ENCODE data around the gene OVCH2. TPM values are rescaled to one million over a fixed set of nuclear protein-coding genes. Genes with fewer than 3 reads are reported as not detected.

Gene OVCH2
- polyA plus RNA-seq, 4 donors: 4.6 to 7.7 (median 6.1) TPM; not detected in 1

DNA sequence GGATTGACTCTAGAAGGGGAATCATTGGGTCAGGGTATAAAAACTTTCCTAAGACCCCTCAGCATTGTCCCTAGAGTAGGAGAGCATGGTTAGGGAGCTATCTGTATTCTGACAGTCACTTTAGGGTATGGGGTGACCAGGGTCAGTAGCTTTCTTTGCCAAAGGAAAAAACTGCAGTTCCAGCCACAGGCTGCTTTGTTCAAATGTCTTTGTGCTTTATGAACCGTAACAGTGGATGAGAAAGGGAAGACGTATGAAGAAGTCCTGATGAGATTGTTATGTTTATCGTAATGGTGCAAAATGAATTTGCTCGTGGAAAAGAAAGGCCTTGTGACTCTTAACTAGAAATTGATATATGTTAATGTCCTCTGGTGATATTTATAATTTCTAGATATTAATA is 63.0 kb downstream of the OVCH2 start:
- no peak for DNase-seq (ENCODE audit: low read depth in 4 of 4, low spot score in 3 of 4)

GRCh38 chr11:7642747-7643146 is 63.5 kb downstream of the OVCH2 start:
- no peak for DNase-seq (ENCODE audit: low read depth in 4 of 4, low spot score in 3 of 4)

DNA sequence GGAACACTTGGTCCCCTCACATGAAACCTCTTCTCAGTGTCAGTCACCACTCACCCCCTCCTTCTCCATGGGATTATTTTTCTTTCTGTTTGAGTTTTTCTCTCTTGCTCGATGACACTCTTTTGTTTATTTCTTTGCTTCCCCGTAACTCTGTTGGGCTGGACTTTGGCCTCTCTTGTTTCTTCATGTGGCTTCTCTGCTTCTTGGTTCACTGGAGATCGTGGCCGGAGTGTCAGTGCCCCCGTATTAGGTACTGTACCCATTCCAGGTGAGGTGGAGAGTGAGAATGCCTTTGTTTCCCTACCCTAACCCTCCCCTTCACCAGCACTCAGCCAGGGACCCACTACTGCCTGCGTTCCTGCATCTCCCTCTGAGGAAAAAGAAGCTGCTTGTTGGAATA is 65.5 kb downstream of the OVCH2 start:
- DNase-seq (ENCODE audit: low read depth in 4 of 4, low spot score in 3 of 4): no peak

GRCh38 chr11:7639643-7640025 is 66.6 kb downstream of the OVCH2 start:
- DNase-seq (ENCODE audit: low read depth in 4 of 4, low spot score in 3 of 4): no peak

Other genes starting within 250 kb of the OVCH2 start
- gene OLFML1, start 221.0 kb downstream of the OVCH2 start, polyA plus RNA-seq (ENCODE audit: insufficient read length in 4 of 4): 100 to 1,000 TPM in 1 of 4 donors, 10 to 100 TPM in 3; 31.5 to 220 (median 47.8) TPM
- gene PPFIBP2, start 192.5 kb downstream of the OVCH2 start, polyA plus RNA-seq (ENCODE audit: insufficient read length in 4 of 4): 10 to 100 TPM; 10.1 to 78.7 (median 59.0) TPM
- gene CYB5R2, start 33.0 kb downstream of the OVCH2 start, polyA plus RNA-seq (ENCODE audit: insufficient read length in 4 of 4): 10 to 100 TPM; 11.7 to 31.0 (median 27.5) TPM
- gene OR5P2, start 90.5 kb upstream of the OVCH2 start, polyA plus RNA-seq (ENCODE audit: insufficient read length in 4 of 4): not detected
- not detected for gene OR5P3, start 124.4 kb upstream of the OVCH2 start, polyA plus RNA-seq (ENCODE audit: insufficient read length in 4 of 4)
- gene OR10A6, start 224.8 kb upstream of the OVCH2 start, polyA plus RNA-seq (ENCODE audit: insufficient read length in 4 of 4): under 1 TPM in 2 of 4 donors, not detected in 2; 0.04 to 0.15 TPM
- gene OR10A3, start 235.2 kb upstream of the OVCH2 start, polyA plus RNA-seq (ENCODE audit: insufficient read length in 4 of 4): under 1 TPM in 2 of 4 donors, not detected in 2; 0.10 to 0.13 TPM